Keratinocyte (primary cell): ENCODE results near the gene ZNF638.

Experiments
- CTCF ChIP-seq, 3 experiments: IDR thresholded peaks in 1 of 3; conservative IDR thresholded peaks in 1 of 3; optimal IDR thresholded peaks in 1 of 3; 2 replicates in 2 of 3; 3 replicates in 1 of 3; pipeline versions ENCODE3 to v1.5.1; 2011; ENCODE audit warnings: low read length in 3 of 3, mild to moderate bottlenecking in 3 of 3, moderate library complexity in 2 of 3, control low read depth in 1 of 3, inconsistent platforms in 1 of 3; ENCODE audit not compliant: insufficient read depth in 2 of 3; ENCODE audit errors: extremely low read depth in 1 of 3
- EZH2 ChIP-seq: IDR thresholded peaks from one replicate; pipeline ENCODE4 v1.6.1; 2012; ENCODE audit warnings: inconsistent platforms, mild to moderate bottlenecking, low read length, moderate library complexity

- no peak for TF ChIP-seq CTCF (optimal IDR thresholded peaks at IDR 0.05 in 1 of 3, IDR thresholded peaks at IDR 0.05 in 1 of 3, conservative IDR thresholded peaks at IDR 0.05 in 1 of 3; ENCODE audit: extremely low read depth in 1 of 3, insufficient read depth in 2 of 3, low read length in 3 of 3)
- TF ChIP-seq EZH2: no peak
Measured at GRCh38 chr2:71348302-71348701, 16.7 kb downstream of the ZNF638 start.
